Cardiac fibroblast (primary cell): ENCODE results near the gene NDUFA11.

Source experiments
- DNase-seq, 2 donors: peaks; one replicate each; pipeline versions ENCODE4 v3.0.0 to v3.0.0-alpha.2; 2010; ENCODE audit warnings: low read depth in 2 of 2
- H3K4me3 ChIP-seq, 2 donors: replicated peaks in 1 of 2; 1 replicate in 1 of 2; 2 replicates in 1 of 2; pipeline ENCODE4 v1.5.1; 2011; ENCODE audit warnings: low read depth in 2 of 2, low read length in 2 of 2, mild to moderate bottlenecking in 2 of 2, moderate library complexity in 1 of 2
- TF ChIP-seq, protein P1 (sequence below): IDR thresholded peaks from one replicate; pipeline ENCODE4 v1.5.1; 2011; ENCODE audit warnings: low read depth, mild to moderate bottlenecking, low read length, inconsistent platforms

NDUFA11 gene

GRCh38 chr19:5903056-5903623 is 450 bp downstream of the NDUFA11 start:
- peak overlapping the region; percentile 80 to 100 for H3K4me3 ChIP-seq
- DNase-seq: peak; percentile 50 to 53
- TF ChIP-seq, protein P1, sequence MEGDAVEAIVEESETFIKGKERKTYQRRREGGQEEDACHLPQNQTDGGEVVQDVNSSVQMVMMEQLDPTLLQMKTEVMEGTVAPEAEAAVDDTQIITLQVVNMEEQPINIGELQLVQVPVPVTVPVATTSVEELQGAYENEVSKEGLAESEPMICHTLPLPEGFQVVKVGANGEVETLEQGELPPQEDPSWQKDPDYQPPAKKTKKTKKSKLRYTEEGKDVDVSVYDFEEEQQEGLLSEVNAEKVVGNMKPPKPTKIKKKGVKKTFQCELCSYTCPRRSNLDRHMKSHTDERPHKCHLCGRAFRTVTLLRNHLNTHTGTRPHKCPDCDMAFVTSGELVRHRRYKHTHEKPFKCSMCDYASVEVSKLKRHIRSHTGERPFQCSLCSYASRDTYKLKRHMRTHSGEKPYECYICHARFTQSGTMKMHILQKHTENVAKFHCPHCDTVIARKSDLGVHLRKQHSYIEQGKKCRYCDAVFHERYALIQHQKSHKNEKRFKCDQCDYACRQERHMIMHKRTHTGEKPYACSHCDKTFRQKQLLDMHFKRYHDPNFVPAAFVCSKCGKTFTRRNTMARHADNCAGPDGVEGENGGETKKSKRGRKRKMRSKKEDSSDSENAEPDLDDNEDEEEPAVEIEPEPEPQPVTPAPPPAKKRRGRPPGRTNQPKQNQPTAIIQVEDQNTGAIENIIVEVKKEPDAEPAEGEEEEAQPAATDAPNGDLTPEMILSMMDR: no peak

- TF ChIP-seq, protein P1: no peak
- DNase-seq: no peak
- H3K4me3 ChIP-seq: no peak overlapping the region
Measured at GRCh38 chr19:5900976-5901375, 2.6 kb downstream of the NDUFA11 start.

DNA sequence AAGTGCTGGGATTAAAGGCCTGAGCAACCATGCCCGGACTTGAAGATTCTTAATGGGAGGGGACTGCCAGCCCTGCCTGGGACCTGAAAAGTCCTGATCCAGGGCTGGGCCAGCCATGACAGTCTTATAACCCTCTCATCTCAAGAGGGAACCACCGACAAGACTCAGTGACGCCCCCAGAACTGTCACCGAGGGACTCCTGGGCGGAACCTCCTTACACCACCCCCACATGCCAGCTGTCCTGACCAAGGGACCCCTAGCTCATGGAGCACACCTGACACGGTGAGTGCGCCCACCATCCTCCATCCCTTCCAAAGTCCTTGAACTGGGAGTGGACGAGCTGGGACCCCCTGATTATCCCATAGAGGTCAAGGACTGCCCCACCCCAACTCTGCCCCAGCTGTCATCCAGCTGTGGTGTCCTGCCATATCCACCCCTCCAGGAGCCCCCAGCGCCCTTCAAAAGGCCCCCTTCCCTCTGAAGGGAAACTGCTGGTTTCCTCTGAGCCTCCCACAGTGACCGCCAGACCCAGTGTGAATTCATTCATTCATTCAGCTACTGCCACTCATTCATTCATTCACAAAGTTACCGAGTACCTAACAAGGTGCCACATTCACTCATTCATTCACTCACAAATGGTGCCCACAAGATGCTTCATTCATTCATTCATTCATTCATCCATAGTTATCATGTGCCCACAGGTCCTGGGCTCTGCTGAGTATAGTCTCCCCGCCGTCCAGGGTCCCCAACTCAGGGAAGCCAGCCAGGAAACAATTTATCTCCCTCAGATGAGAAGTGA is 3.7 kb downstream of the NDUFA11 start:
- TF ChIP-seq, protein P1: no peak
- no peak for DNase-seq
- no peak overlapping the region for H3K4me3 ChIP-seq

GRCh38 chr19:5897189-5897969 is 6.2 kb downstream of the NDUFA11 start:
- no peak for DNase-seq
- H3K4me3 ChIP-seq: no peak overlapping the region
- TF ChIP-seq, protein P1: no peak

- no peak for DNase-seq
- TF ChIP-seq, protein P1: no peak
- no peak overlapping the region for H3K4me3 ChIP-seq
Measured at GRCh38 chr19:5896365-5897076, 7.1 kb downstream of the NDUFA11 start.

GRCh38 chr19:5895890-5896289 is 7.7 kb downstream of the NDUFA11 start:
- no peak overlapping the region for H3K4me3 ChIP-seq
- no peak for DNase-seq
- TF ChIP-seq, protein P1: no peak
